DMS 273 (cell line): ENCODE data around the gene FZD2.

Experiments
- DNase-seq: peaks from one replicate; lab custom pipeline; 2025; ENCODE audit not compliant: unreplicated experiment; lab: John Stamatoyannopoulos, UW

FZD2 gene

GRCh38 chr17:44606658-44607057, 49.4 kb downstream of the FZD2 start:
- DNase-seq: no peak

GRCh38 chr17:44607836-44608690, 50.8 kb downstream of the FZD2 start:
- peak; percentile 72 for DNase-seq

GRCh38 chr17:44608727-44609435, 51.6 kb downstream of the FZD2 start:
- peak; percentile 64 for DNase-seq

GRCh38 chr17:44610331-44610730, 53.0 kb downstream of the FZD2 start:
- no peak for DNase-seq
